Endothelial cell (in vitro differentiated cells): ENCODE data around the gene EGFLAM. TPM values are rescaled to one million over a fixed set of nuclear protein-coding genes. Genes with fewer than 3 reads are reported as not detected.

Experiments
- DNase-seq: peaks from one replicate; pipeline ENCODE4 v3.0.0; 2021; ENCODE audit warnings: low spot score
- H3K27ac Mint-ChIP-seq: one replicate; pipeline ENCODE4 v1.8.0; 2021; ENCODE audit warnings: mixed read lengths, inconsistent platforms; ENCODE audit not compliant: unreplicated experiment
- H3K27me3 Mint-ChIP-seq: one replicate; pipeline ENCODE4 v1.8.0; 2021; ENCODE audit warnings: mild to moderate bottlenecking, moderate library complexity, mixed read lengths, inconsistent platforms; ENCODE audit not compliant: unreplicated experiment
- H3K36me3 Mint-ChIP-seq: one replicate; pipeline ENCODE4 v1.8.0; 2021; ENCODE audit warnings: mild to moderate bottlenecking, low read depth, mixed read lengths, inconsistent platforms; ENCODE audit not compliant: unreplicated experiment
- H3K4me1 Mint-ChIP-seq: one replicate; pipeline ENCODE4 v1.8.0; 2021; ENCODE audit warnings: mild to moderate bottlenecking, mixed read lengths, inconsistent platforms; ENCODE audit not compliant: unreplicated experiment
- H3K4me3 Mint-ChIP-seq: one replicate; pipeline ENCODE4 v1.8.0; 2021; ENCODE audit warnings: mild to moderate bottlenecking, mixed read lengths, inconsistent platforms; ENCODE audit not compliant: unreplicated experiment
- H3K9me3 Mint-ChIP-seq: one replicate; pipeline ENCODE4 v1.8.0; 2021; ENCODE audit warnings: mixed read lengths, inconsistent platforms; ENCODE audit not compliant: unreplicated experiment
- CTCF ChIP-seq: fragments of 200-600 bp; sonication (generic); IDR thresholded peaks from one replicate; pipeline ENCODE4 v1.5.0; 2021; ENCODE audit warnings: antibody characterized with exemption; ENCODE audit not compliant: unreplicated experiment
- total RNA-seq: library from RNA; stranded (reverse); fragmentation: NEBNext Ultra II Directional; extraction: Animal tissue kit (Norgen Biotek cat#: 25700); gene quantifications from one replicate; pipeline ENCODE4 v1.2.1, GENCODE V29; 2021; ENCODE audit not compliant: unreplicated experiment

Gene EGFLAM
- total RNA-seq, 1 donor from 2014 or later: 29.6 TPM

GRCh38 chr5:38367410-38367809 is 109.1 kb downstream of the EGFLAM start:
- H3K4me3 Mint-ChIP-seq: no peak overlapping the region
- H3K4me1 Mint-ChIP-seq: peaks cover 28% of the 10 kb centered on the region
- H3K9me3 Mint-ChIP-seq: no peaks in the 10 kb centered on the region
- H3K27ac Mint-ChIP-seq: peak overlapping the region; percentile 100
- H3K27me3 Mint-ChIP-seq: peaks cover 5% of the 10 kb centered on the region
- H3K36me3 Mint-ChIP-seq: no peaks in the 10 kb centered on the region
- TF ChIP-seq CTCF: no peak
- peak; percentile 34 for DNase-seq

- no peaks in the 10 kb centered on the region for H3K9me3 Mint-ChIP-seq
- peak overlapping the region; percentile 100 for H3K27ac Mint-ChIP-seq
- no peaks in the 10 kb centered on the region for H3K36me3 Mint-ChIP-seq
- no peak for TF ChIP-seq CTCF
- no peak for DNase-seq
- peaks cover 5% of the 10 kb centered on the region for H3K27me3 Mint-ChIP-seq
- no peak overlapping the region for H3K4me3 Mint-ChIP-seq
- H3K4me1 Mint-ChIP-seq: peaks cover 28% of the 10 kb centered on the region
Observed at GRCh38 chr5:38367966-38368365, 109.6 kb downstream of the EGFLAM start.

GRCh38 chr5:38369692-38370091 is 111.3 kb downstream of the EGFLAM start:
- DNase-seq: no peak
- Mint-ChIP-seq H3K36me3 (no peaks in the 10 kb centered on the region), H3K4me1 (peaks cover 28% of the 10 kb centered on the region), H3K9me3 (no peaks in the 10 kb centered on the region), H3K27ac (peak overlapping the region; percentile 64), H3K27me3 (peaks cover 5% of the 10 kb centered on the region), H3K4me3 (no peak overlapping the region)
- TF ChIP-seq CTCF: no peak

GRCh38 chr5:38370358-38371100 is 112.2 kb downstream of the EGFLAM start:
- no peak for TF ChIP-seq CTCF
- no peak for DNase-seq
- H3K36me3 Mint-ChIP-seq: peaks cover 4% of the 10 kb centered on the region
- peaks cover 29% of the 10 kb centered on the region for H3K4me1 Mint-ChIP-seq
- H3K27me3 Mint-ChIP-seq: peaks cover 5% of the 10 kb centered on the region
- H3K27ac Mint-ChIP-seq: no peak overlapping the region
- H3K4me3 Mint-ChIP-seq: no peak overlapping the region
- H3K9me3 Mint-ChIP-seq: no peaks in the 10 kb centered on the region

- no peaks in the 10 kb centered on the region for H3K9me3 Mint-ChIP-seq
- TF ChIP-seq CTCF: no peak
- peaks cover 5% of the 10 kb centered on the region for H3K27me3 Mint-ChIP-seq
- no peak overlapping the region for H3K4me3 Mint-ChIP-seq
- peaks cover 5% of the 10 kb centered on the region for H3K36me3 Mint-ChIP-seq
- no peak for DNase-seq
- H3K4me1 Mint-ChIP-seq: peaks cover 34% of the 10 kb centered on the region
- H3K27ac Mint-ChIP-seq: no peak overlapping the region
Observed at GRCh38 chr5:38371596-38371995, 113.2 kb downstream of the EGFLAM start.
